ENCODE measurements around the gene COA1. TPM values are rescaled to one million over a fixed set of nuclear protein-coding genes. Genes with fewer than 3 reads are reported as not detected.

COA1 gene
- polyA plus RNA-seq, 1 of the 3 experiments (the other 2 are of a cell fraction): 42.8 TPM

DNA sequence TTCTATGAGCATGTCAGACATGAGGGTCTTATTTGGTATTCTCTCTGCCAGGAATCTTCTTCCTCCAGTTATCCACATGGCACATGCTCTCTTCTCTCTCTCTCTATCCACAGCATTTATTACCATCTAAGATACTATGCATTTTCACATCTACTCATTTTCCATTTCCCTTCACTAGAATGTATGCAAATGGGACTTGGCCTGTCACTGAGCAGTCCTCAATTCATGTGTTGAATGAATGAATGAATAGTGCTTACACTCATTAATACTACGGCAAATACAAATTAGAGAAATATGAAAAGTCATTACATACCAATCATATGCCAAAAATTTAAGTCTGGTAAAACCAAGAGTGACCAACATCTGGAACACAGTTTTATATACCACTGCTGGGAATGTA, 34.0 kb downstream of the COA1 start:
- Histone ChIP-seq H3K4me1 (ENCODE audit: control insufficient read depth in 1 of 2, insufficient read depth in 2 of 2, low read depth in 1 of 2, low read length in 1 of 2) (peaks cover 12 to 54% of the 10 kb centered on the region in 2 experiments), H3K27me3 (ENCODE audit: insufficient read depth) (no peaks in the 10 kb centered on the region), H2AFZ (ENCODE audit: low read depth) (no peak overlapping the region), H3K27ac (ENCODE audit: low read depth in 2 of 2, low read length in 1 of 2) (peak overlapping the region in 1 of 2 experiments; percentile 96; a peak in 2 of 4 replicates), H3K4me2 (peak overlapping the region; percentile 39; the same call in 1 of the 2 replicates), H3K9me3 (no peaks in the 10 kb centered on the region), H3K4me3 (ENCODE audit: low read depth in 2 of 2, low read length in 1 of 2) (no peak overlapping the region), H3K9me2 (no peaks in the 10 kb centered on the region), H4K20me1 (ENCODE audit: insufficient read depth) (no peaks in the 10 kb centered on the region), H3F3A (replicated peaks; ENCODE audit: insufficient read depth) (peaks cover 31% of the 10 kb centered on the region), H3K36me3 (replicated peaks in 1 of 2; ENCODE audit: control insufficient read depth in 1 of 2, insufficient read depth in 2 of 2, low read length in 1 of 2) (no peaks in the 10 kb centered on the region), H3K79me2 (ENCODE audit: insufficient read depth) (peaks cover 85% of the 10 kb centered on the region), H3K9ac (peak overlapping the region; percentile 42; the same call in 1 of the 2 replicates)
- no peak for DNase-seq
- ChIA-PET CTCF (no interaction called here), POLR2A (no interaction called here)
- TF ChIP-seq TCF12 (IDR thresholded peaks at IDR 0.05) (no peak), FOSL2 (IDR thresholded peaks at IDR 0.05; ENCODE audit: borderline replicate concordance, low read depth) (no peak), RAD21 (IDR thresholded peaks at IDR 0.05; ENCODE audit: low read length) (no peak)
- TF ChIP-seq, protein P1, sequence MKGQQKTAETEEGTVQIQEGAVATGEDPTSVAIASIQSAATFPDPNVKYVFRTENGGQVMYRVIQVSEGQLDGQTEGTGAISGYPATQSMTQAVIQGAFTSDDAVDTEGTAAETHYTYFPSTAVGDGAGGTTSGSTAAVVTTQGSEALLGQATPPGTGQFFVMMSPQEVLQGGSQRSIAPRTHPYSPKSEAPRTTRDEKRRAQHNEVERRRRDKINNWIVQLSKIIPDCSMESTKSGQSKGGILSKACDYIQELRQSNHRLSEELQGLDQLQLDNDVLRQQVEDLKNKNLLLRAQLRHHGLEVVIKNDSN (IDR thresholded peaks at IDR 0.05; ENCODE audit: borderline replicate concordance, low read depth): no peak
- TF ChIP-seq, protein P2, sequence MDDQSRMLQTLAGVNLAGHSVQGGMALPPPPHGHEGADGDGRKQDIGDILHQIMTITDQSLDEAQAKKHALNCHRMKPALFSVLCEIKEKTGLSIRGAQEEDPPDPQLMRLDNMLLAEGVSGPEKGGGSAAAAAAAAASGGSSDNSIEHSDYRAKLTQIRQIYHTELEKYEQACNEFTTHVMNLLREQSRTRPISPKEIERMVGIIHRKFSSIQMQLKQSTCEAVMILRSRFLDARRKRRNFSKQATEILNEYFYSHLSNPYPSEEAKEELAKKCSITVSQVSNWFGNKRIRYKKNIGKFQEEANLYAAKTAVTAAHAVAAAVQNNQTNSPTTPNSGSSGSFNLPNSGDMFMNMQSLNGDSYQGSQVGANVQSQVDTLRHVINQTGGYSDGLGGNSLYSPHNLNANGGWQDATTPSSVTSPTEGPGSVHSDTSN (IDR thresholded peaks at IDR 0.05): no peak
- TF ChIP-seq, protein P3, sequence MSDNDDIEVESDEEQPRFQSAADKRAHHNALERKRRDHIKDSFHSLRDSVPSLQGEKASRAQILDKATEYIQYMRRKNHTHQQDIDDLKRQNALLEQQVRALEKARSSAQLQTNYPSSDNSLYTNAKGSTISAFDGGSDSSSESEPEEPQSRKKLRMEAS (IDR thresholded peaks at IDR 0.05; ENCODE audit: low read depth): no peak
- WGBS (ENCODE audit: low lambda C conversion rate): 93% methylated on average over 1 of the region's 1 CpG

DNA sequence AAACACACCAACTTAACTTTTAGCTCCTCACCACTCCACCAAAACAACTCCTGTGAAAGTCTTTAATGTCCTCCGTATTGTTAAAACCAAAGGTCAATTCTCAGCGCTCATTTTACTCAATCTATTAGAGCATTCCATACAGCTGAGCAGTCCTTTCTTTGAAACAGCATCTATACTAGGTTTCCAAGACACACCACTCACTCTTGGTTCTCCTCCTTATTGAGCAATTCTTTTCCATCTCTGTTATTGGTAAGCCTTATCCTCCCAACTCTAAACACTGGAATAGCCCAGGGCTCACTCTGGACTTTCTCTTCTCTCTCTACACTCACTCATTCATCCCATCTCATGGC, 34.9 kb downstream of the COA1 start:
- ChIA-PET CTCF (interaction anchor here (1.1 to 4.1 kb wide), 2 partner anchors 24 to 112 kb away, joined by 3 to 48 read pairs; partner anchors contain the start of gene STK17A), POLR2A (no interaction called here)
- peak overlapping the region; percentile 36 to 96; a peak in 3 of 4 replicates for H3K27ac ChIP-seq (ENCODE audit: low read depth in 2 of 2, low read length in 1 of 2)
- H2AFZ ChIP-seq (ENCODE audit: low read depth): no peak overlapping the region
- H3K9me2 ChIP-seq: no peaks in the 10 kb centered on the region
- 24% methylated on average over 2 of the region's 2 CpGs for WGBS (ENCODE audit: low lambda C conversion rate)
- peak overlapping the region; percentile 42 for H3K9ac ChIP-seq
- H3K79me2 ChIP-seq (ENCODE audit: insufficient read depth): peaks cover 88% of the 10 kb centered on the region
- H3K27me3 ChIP-seq (ENCODE audit: insufficient read depth): no peaks in the 10 kb centered on the region
- no peak for DNase-seq
- H4K20me1 ChIP-seq (ENCODE audit: insufficient read depth): no peaks in the 10 kb centered on the region
- H3K4me2 ChIP-seq: peak overlapping the region; percentile 39
- peaks cover 26% of the 10 kb centered on the region for H3F3A ChIP-seq (replicated peaks; ENCODE audit: insufficient read depth)
- H3K36me3 ChIP-seq (replicated peaks in 1 of 2; ENCODE audit: control insufficient read depth in 1 of 2, insufficient read depth in 2 of 2, low read length in 1 of 2): no peaks in the 10 kb centered on the region
- H3K4me1 ChIP-seq (ENCODE audit: control insufficient read depth in 1 of 2, insufficient read depth in 2 of 2, low read depth in 1 of 2, low read length in 1 of 2): peaks cover 9 to 49% of the 10 kb centered on the region in 2 experiments
- peak overlapping the region in 1 of 2 experiments; percentile 24; a peak in 1 of 4 replicates for H3K4me3 ChIP-seq (ENCODE audit: low read depth in 2 of 2, low read length in 1 of 2)
- H3K9me3 ChIP-seq: no peaks in the 10 kb centered on the region
- TF ChIP-seq RXRA (IDR thresholded peaks at IDR 0.05; ENCODE audit: borderline replicate concordance, low read depth) (no peak), SMC3 (IDR thresholded peaks at IDR 0.05; ENCODE audit: low read depth, low read length) (no peak), JUND (IDR thresholded peaks at IDR 0.05) (no peak), SIN3A (IDR thresholded peaks at IDR 0.05; ENCODE audit: borderline replicate concordance, low read depth, low read length) (no peak), NFIC (IDR thresholded peaks at IDR 0.05; ENCODE audit: borderline replicate concordance) (no peak), GATA2 (CRISPR knock-in tag; IDR thresholded peaks at IDR 0.05) (no peak), YY1 (IDR thresholded peaks at IDR 0.05; ENCODE audit: low read depth) (0 out of 2 replicates have a peak, but pooled peaks have one; percentile 10), FOXJ3 (CRISPR knock-in tag; IDR thresholded peaks at IDR 0.05) (no peak), EP300 (IDR thresholded peaks at IDR 0.05; ENCODE audit: borderline replicate concordance in 1 of 2, low read depth in 1 of 2, low read length in 1 of 2) (peak in 1 of 2 experiments; percentile 36; a peak in 1 of 4 replicates), ELF1 (IDR thresholded peaks at IDR 0.05) (no peak), RFX5 (IDR thresholded peaks at IDR 0.05; ENCODE audit: low read length) (no peak), FOSL2 (IDR thresholded peaks at IDR 0.05; ENCODE audit: borderline replicate concordance, low read depth) (peak; percentile 10; the same call in 1 of the 2 replicates)
- TF ChIP-seq, protein P4, sequence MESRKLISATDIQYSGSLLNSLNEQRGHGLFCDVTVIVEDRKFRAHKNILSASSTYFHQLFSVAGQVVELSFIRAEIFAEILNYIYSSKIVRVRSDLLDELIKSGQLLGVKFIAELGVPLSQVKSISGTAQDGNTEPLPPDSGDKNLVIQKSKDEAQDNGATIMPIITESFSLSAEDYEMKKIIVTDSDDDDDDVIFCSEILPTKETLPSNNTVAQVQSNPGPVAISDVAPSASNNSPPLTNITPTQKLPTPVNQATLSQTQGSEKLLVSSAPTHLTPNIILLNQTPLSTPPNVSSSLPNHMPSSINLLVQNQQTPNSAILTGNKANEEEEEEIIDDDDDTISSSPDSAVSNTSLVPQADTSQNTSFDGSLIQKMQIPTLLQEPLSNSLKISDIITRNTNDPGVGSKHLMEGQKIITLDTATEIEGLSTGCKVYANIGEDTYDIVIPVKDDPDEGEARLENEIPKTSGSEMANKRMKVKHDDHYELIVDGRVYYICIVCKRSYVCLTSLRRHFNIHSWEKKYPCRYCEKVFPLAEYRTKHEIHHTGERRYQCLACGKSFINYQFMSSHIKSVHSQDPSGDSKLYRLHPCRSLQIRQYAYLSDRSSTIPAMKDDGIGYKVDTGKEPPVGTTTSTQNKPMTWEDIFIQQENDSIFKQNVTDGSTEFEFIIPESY (IDR thresholded peaks at IDR 0.05; ENCODE audit: borderline replicate concordance, low read depth): no peak
- TF ChIP-seq, protein P5, sequence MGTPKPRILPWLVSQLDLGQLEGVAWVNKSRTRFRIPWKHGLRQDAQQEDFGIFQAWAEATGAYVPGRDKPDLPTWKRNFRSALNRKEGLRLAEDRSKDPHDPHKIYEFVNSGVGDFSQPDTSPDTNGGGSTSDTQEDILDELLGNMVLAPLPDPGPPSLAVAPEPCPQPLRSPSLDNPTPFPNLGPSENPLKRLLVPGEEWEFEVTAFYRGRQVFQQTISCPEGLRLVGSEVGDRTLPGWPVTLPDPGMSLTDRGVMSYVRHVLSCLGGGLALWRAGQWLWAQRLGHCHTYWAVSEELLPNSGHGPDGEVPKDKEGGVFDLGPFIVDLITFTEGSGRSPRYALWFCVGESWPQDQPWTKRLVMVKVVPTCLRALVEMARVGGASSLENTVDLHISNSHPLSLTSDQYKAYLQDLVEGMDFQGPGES (IDR thresholded peaks at IDR 0.05; ENCODE audit: low read depth, low read length): no peak
- TF ChIP-seq, protein P6, sequence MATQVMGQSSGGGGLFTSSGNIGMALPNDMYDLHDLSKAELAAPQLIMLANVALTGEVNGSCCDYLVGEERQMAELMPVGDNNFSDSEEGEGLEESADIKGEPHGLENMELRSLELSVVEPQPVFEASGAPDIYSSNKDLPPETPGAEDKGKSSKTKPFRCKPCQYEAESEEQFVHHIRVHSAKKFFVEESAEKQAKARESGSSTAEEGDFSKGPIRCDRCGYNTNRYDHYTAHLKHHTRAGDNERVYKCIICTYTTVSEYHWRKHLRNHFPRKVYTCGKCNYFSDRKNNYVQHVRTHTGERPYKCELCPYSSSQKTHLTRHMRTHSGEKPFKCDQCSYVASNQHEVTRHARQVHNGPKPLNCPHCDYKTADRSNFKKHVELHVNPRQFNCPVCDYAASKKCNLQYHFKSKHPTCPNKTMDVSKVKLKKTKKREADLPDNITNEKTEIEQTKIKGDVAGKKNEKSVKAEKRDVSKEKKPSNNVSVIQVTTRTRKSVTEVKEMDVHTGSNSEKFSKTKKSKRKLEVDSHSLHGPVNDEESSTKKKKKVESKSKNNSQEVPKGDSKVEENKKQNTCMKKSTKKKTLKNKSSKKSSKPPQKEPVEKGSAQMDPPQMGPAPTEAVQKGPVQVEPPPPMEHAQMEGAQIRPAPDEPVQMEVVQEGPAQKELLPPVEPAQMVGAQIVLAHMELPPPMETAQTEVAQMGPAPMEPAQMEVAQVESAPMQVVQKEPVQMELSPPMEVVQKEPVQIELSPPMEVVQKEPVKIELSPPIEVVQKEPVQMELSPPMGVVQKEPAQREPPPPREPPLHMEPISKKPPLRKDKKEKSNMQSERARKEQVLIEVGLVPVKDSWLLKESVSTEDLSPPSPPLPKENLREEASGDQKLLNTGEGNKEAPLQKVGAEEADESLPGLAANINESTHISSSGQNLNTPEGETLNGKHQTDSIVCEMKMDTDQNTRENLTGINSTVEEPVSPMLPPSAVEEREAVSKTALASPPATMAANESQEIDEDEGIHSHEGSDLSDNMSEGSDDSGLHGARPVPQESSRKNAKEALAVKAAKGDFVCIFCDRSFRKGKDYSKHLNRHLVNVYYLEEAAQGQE (IDR thresholded peaks at IDR 0.05; ENCODE audit: low read depth, low read length): no peak
